H9 (cell line): ENCODE measurements around the gene VASH2. TPM values are rescaled to one million over a fixed set of nuclear protein-coding genes. Genes with fewer than 3 reads are reported as not detected.
A peak's percentile ranks its signal among the peaks of the same experiment; 100 is the strongest.

Experiments used
- DNase-seq: peaks from one replicate; pipeline ENCODE4 v3.0.0-alpha.2; 2017
- H2AFZ ChIP-seq: one replicate; pipeline ENCODE4 v1.6.1; 2013; ENCODE audit warnings: mild to moderate bottlenecking, low read length, control low read depth, moderate library complexity
- H2AK5ac ChIP-seq: 2 replicates; pipeline ENCODE4 v1.6.1; 2013; ENCODE audit warnings: low read length, control low read depth, mixed read lengths; ENCODE audit not compliant: insufficient read length
- H2BK120ac ChIP-seq: one replicate; pipeline ENCODE4 v1.6.1; 2013; ENCODE audit warnings: low read depth, mild to moderate bottlenecking, low read length, control low read depth, inconsistent platforms; ENCODE audit not compliant: poor library complexity, severe bottlenecking
- H2BK12ac ChIP-seq: 2 replicates; pipeline ENCODE4 v1.6.1; 2013; ENCODE audit warnings: low read length, control low read depth, mixed read lengths, low read depth; ENCODE audit not compliant: insufficient read length
- H2BK15ac ChIP-seq: 2 replicates; pipeline ENCODE4 v1.6.1; 2013; ENCODE audit warnings: low read depth, low read length, control low read depth
- H2BK20ac ChIP-seq: one replicate; pipeline ENCODE4 v1.6.1; 2013; ENCODE audit warnings: low read depth, mild to moderate bottlenecking, low read length, control low read depth, inconsistent platforms; ENCODE audit not compliant: poor library complexity, severe bottlenecking
- H2BK5ac ChIP-seq: 2 replicates; pipeline ENCODE4 v1.6.1; 2013; ENCODE audit warnings: low read length, control low read depth, mixed read lengths; ENCODE audit not compliant: insufficient read length
- H3K14ac ChIP-seq: 2 replicates; pipeline ENCODE4 v1.6.1; 2013; ENCODE audit warnings: low read length, control low read depth; ENCODE audit not compliant: insufficient read depth
- H3K18ac ChIP-seq: 2 replicates; pipeline ENCODE4 v1.6.1; 2013; ENCODE audit warnings: low read depth, mild to moderate bottlenecking, mixed read lengths, low read length, control low read depth; ENCODE audit not compliant: insufficient read length
- H3K23ac ChIP-seq: 2 replicates; pipeline ENCODE4 v1.6.1; 2013; ENCODE audit warnings: low read length, control low read depth, mixed read lengths, low read depth; ENCODE audit not compliant: insufficient read length
- H3K23me2 ChIP-seq: 2 replicates; pipeline ENCODE4 v1.6.1; 2013; ENCODE audit warnings: low read depth, mild to moderate bottlenecking, mixed read lengths, low read length, control low read depth; ENCODE audit not compliant: insufficient read length, poor library complexity, severe bottlenecking
- H3K27ac ChIP-seq: 2 replicates; pipeline ENCODE4 v1.5.1; 2013; ENCODE audit warnings: low read length, control low read depth, mixed read lengths, low read depth; ENCODE audit not compliant: insufficient read length
- H3K27me3 ChIP-seq: 2 replicates; pipeline ENCODE4 v1.6.1; 2013; ENCODE audit warnings: low read length, control low read depth, inconsistent platforms; ENCODE audit not compliant: insufficient read depth
- H3K4ac ChIP-seq: 2 replicates; pipeline ENCODE4 v1.6.1; 2013; ENCODE audit warnings: low read depth, mild to moderate bottlenecking, control low read depth, inconsistent platforms, low read length, moderate library complexity
- H3K4me1 ChIP-seq: 2 replicates; pipeline ENCODE4 v1.6.1; 2013; ENCODE audit warnings: low read length, control low read depth, inconsistent platforms; ENCODE audit not compliant: insufficient read depth
- H3K4me2 ChIP-seq: 2 replicates; pipeline ENCODE4 v1.6.1; 2013; ENCODE audit warnings: low read length, control low read depth, mixed read lengths; ENCODE audit not compliant: insufficient read length, insufficient read depth
- H3K56ac ChIP-seq: 2 replicates; pipeline ENCODE4 v1.6.1; 2013; ENCODE audit warnings: low read depth, mild to moderate bottlenecking, mixed read lengths, low read length, control low read depth; ENCODE audit not compliant: insufficient read length
- H3K79me1 ChIP-seq: 2 replicates; pipeline ENCODE4 v1.6.1; 2013; ENCODE audit warnings: low read depth, mild to moderate bottlenecking, moderate library complexity, low read length, control low read depth, inconsistent platforms; ENCODE audit not compliant: insufficient read depth, poor library complexity, severe bottlenecking
- H3K79me2 ChIP-seq: 2 replicates; pipeline ENCODE4 v1.6.1; 2013; ENCODE audit warnings: low read length, control low read depth, inconsistent platforms; ENCODE audit not compliant: insufficient read depth
- H3K9ac ChIP-seq: 2 replicates; pipeline ENCODE4 v1.6.1; 2013; ENCODE audit warnings: low read length, control low read depth, mixed read lengths; ENCODE audit not compliant: insufficient read length; ENCODE audit errors: extremely low read depth
- H3K9me3 ChIP-seq: one replicate; pipeline ENCODE4 v1.6.1; 2013; ENCODE audit warnings: low read depth, low read length, inconsistent platforms; ENCODE audit not compliant: control insufficient read depth
- H3T11ph ChIP-seq: one replicate; pipeline ENCODE4 v1.6.1; 2013; ENCODE audit warnings: mild to moderate bottlenecking, low read length, control low read depth, inconsistent platforms
- H4K20me1 ChIP-seq: one replicate; pipeline ENCODE4 v1.6.1; 2013; ENCODE audit not compliant: control insufficient read depth, insufficient read length, insufficient read depth
- H4K5ac ChIP-seq: 2 replicates; pipeline ENCODE4 v1.6.1; 2013; ENCODE audit warnings: low read depth, mild to moderate bottlenecking, mixed read lengths, low read length, control low read depth; ENCODE audit not compliant: insufficient read length
- H4K8ac ChIP-seq: replicated peaks from 2 replicates; pipeline ENCODE4 v1.6.1; 2013; ENCODE audit warnings: low read length, control low read depth, mixed read lengths, low read depth; ENCODE audit not compliant: insufficient read length
- H4K91ac ChIP-seq: 2 replicates; pipeline ENCODE4 v1.6.1; 2013; ENCODE audit warnings: low read depth, mild to moderate bottlenecking, moderate library complexity, mixed read lengths, low read length, control low read depth; ENCODE audit not compliant: insufficient read length
- H3K27ac Mint-ChIP-seq, 3 experiments: 2 replicates in 2 of 3; 3 replicates in 1 of 3; pipeline ENCODE4 v1.8.0; 2020 to 2021; ENCODE audit warnings: mixed read lengths in 3 of 3, mild to moderate bottlenecking in 1 of 3, moderate library complexity in 1 of 3
- H3K27me3 Mint-ChIP-seq: 2 replicates; pipeline ENCODE4 v1.8.0; 2021; ENCODE audit warnings: low read depth, mild to moderate bottlenecking, moderate library complexity, mixed read lengths
- H3K36me3 Mint-ChIP-seq, 3 experiments: 2 replicates in 2 of 3; 3 replicates in 1 of 3; pipeline ENCODE4 v1.8.0; 2020 to 2021; ENCODE audit warnings: low read depth in 3 of 3, mixed read lengths in 3 of 3; ENCODE audit not compliant: insufficient read depth in 1 of 3
- H3K4me1 Mint-ChIP-seq, 2 experiments: 2 replicates each; pipeline ENCODE4 v1.8.0; 2020; ENCODE audit warnings: mixed read lengths in 2 of 2
- H3K4me3 Mint-ChIP-seq, 2 experiments: 2 replicates in 1 of 2; 3 replicates in 1 of 2; pipeline ENCODE4 v1.8.0; 2020 to 2021; ENCODE audit warnings: mild to moderate bottlenecking in 2 of 2, mixed read lengths in 2 of 2, moderate library complexity in 1 of 2
- H3K9me3 Mint-ChIP-seq, 2 experiments: 2 replicates in 1 of 2; 3 replicates in 1 of 2; pipeline ENCODE4 v1.8.0; 2020; ENCODE audit warnings: mild to moderate bottlenecking in 2 of 2, mixed read lengths in 2 of 2, moderate library complexity in 1 of 2
- WGBS: extraction: QIAGEN DNeasy Blood & Tissue Kit; methylation state at CpG from one replicate; pipeline ENCODE4 v1.1.7; 2013; ENCODE audit warnings: missing lambda C conversion rate, low lambda C conversion rate, mixed read lengths; ENCODE audit not compliant: insufficient read length; ENCODE audit errors: extremely low coverage; 5-methylcytosine and 5-hydroxymethylcytosine counted together
- total RNA-seq: library from RNA; stranded (reverse); gene quantifications from 2 replicates; pipeline ENCODE4 v1.2.1, GENCODE V29; 2021
- TF ChIP-seq, protein P1 (sequence below): fragments of 200-600 bp; sonication (generic); conservative IDR thresholded peaks from 3 replicates; pipeline ENCODE4 v1.8.0; 2021; ENCODE audit warnings: antibody characterized with exemption, mild to moderate bottlenecking

The VASH2 gene
- total RNA-seq, 1 experiment from 2014 or later, result 76.1 TPM

DNA sequence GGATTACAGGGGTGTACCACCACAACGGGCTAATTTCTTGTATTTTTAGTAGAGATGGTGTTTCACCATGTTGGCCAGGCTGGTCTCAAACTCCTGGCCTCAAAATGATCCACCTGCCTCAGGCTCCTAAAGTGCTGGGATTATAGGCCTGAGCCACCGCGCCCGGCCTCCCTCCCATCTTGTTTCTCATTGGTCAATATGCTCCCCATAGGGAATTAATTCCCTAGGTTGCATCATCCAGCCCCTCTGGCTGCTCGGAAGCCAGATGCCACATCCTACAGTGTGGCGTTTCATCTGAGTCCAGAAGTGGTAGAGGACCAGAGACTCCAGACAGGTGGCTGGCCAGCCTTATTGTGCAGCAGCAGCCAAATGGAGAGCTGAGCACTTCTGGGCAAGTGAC is 11.5 kb upstream of the VASH2 start:
- no peak overlapping the region for H3K27ac ChIP-seq
- H3K9me3 ChIP-seq, result no peaks in the 10 kb centered on the region
- no peak overlapping the region for H2BK120ac ChIP-seq
- H4K20me1 ChIP-seq, result no peaks in the 10 kb centered on the region
- H3K4ac ChIP-seq, result no peak overlapping the region
- H3K79me1 ChIP-seq, result no peaks in the 10 kb centered on the region
- H3K4me2 ChIP-seq, result no peak overlapping the region
- TF ChIP-seq, protein P1, sequence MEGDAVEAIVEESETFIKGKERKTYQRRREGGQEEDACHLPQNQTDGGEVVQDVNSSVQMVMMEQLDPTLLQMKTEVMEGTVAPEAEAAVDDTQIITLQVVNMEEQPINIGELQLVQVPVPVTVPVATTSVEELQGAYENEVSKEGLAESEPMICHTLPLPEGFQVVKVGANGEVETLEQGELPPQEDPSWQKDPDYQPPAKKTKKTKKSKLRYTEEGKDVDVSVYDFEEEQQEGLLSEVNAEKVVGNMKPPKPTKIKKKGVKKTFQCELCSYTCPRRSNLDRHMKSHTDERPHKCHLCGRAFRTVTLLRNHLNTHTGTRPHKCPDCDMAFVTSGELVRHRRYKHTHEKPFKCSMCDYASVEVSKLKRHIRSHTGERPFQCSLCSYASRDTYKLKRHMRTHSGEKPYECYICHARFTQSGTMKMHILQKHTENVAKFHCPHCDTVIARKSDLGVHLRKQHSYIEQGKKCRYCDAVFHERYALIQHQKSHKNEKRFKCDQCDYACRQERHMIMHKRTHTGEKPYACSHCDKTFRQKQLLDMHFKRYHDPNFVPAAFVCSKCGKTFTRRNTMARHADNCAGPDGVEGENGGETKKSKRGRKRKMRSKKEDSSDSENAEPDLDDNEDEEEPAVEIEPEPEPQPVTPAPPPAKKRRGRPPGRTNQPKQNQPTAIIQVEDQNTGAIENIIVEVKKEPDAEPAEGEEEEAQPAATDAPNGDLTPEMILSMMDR, result no peak
- no peak overlapping the region for H3K56ac ChIP-seq
- peak overlapping the region; percentile 69 for H2BK12ac ChIP-seq
- no peak overlapping the region for H3T11ph ChIP-seq
- H2AK5ac ChIP-seq, result no peak overlapping the region
- Mint-ChIP-seq H3K4me1 (peaks cover 12 to 14% of the 10 kb centered on the region in 2 experiments), H3K4me3 (no peak overlapping the region; a peak in 1 of 5 replicates), H3K27me3 (peaks cover 12% of the 10 kb centered on the region), H3K36me3 (peaks cover 0 to 8% (median 3%) of the 10 kb centered on the region in 3 experiments; a peak in 1 of 7 replicates), H3K27ac (peak overlapping the region in 1 of 3 experiments; percentile 90; a peak in 2 of 7 replicates), H3K9me3 (peaks cover 0 to 4% of the 10 kb centered on the region in 2 experiments; a peak in 3 of 5 replicates)
- H3K14ac ChIP-seq, result peak overlapping the region; percentile 64; the same call in 1 of the 2 replicates
- H2BK5ac ChIP-seq, result no peak overlapping the region
- H4K91ac ChIP-seq, result no peak overlapping the region
- H4K8ac ChIP-seq, result no peak overlapping the region
- no peak overlapping the region for H2AFZ ChIP-seq
- H3K4me1 ChIP-seq, result peaks cover 4% of the 10 kb centered on the region
- H3K9ac ChIP-seq, result no peak overlapping the region
- WGBS, result no CpG with 5 or more reads among the region's 6 CpGs
- no peaks in the 10 kb centered on the region for H3K23me2 ChIP-seq
- H2BK20ac ChIP-seq, result no peak overlapping the region
- no peaks in the 10 kb centered on the region for H3K79me2 ChIP-seq
- H3K18ac ChIP-seq, result peak overlapping the region; percentile 69
- H2BK15ac ChIP-seq, result peak overlapping the region; percentile 95; the same call in 1 of the 2 replicates
- H3K23ac ChIP-seq, result no peak overlapping the region
- no peak overlapping the region for H4K5ac ChIP-seq
- H3K27me3 ChIP-seq, result no peaks in the 10 kb centered on the region
- DNase-seq, result no peak
